ENCODE measurements around the gene CXCL6. TPM values are rescaled to one million over a fixed set of nuclear protein-coding genes. Genes with fewer than 3 reads are reported as not detected.

The CXCL6 gene
- total and polyA plus RNA-seq, 7 donors, result 0.04 to 0.54 (median 0.14) TPM; not detected in 3

GRCh38 chr4:73860181-73860580 lies 23.7 kb downstream of the CXCL6 start:
- H3K36me3 ChIP-seq (ENCODE audit: insufficient read depth in 1 of 2, low read depth in 1 of 2), result no peaks in the 10 kb centered on the region
- intact Hi-C loops (cut with DNase I), result loop anchor here in 1 of 2 donors (5.0 kb wide), 1 partner anchor 198 kb away; no protein-coding TSS in a partner anchor
- 45 to 57% (median 51%) methylated on average over 4 of the region's 4 CpGs for WGBS, 3 donors
- no peak for DNase-seq
- H3K27me3 ChIP-seq (ENCODE audit: insufficient read depth in 3 of 3, low read length in 2 of 3), result no peaks in the 10 kb centered on the region
- no peaks in the 10 kb centered on the region for H3K4me1 ChIP-seq
- ATAC-seq, result no peak
- TF ChIP-seq, protein P1, sequence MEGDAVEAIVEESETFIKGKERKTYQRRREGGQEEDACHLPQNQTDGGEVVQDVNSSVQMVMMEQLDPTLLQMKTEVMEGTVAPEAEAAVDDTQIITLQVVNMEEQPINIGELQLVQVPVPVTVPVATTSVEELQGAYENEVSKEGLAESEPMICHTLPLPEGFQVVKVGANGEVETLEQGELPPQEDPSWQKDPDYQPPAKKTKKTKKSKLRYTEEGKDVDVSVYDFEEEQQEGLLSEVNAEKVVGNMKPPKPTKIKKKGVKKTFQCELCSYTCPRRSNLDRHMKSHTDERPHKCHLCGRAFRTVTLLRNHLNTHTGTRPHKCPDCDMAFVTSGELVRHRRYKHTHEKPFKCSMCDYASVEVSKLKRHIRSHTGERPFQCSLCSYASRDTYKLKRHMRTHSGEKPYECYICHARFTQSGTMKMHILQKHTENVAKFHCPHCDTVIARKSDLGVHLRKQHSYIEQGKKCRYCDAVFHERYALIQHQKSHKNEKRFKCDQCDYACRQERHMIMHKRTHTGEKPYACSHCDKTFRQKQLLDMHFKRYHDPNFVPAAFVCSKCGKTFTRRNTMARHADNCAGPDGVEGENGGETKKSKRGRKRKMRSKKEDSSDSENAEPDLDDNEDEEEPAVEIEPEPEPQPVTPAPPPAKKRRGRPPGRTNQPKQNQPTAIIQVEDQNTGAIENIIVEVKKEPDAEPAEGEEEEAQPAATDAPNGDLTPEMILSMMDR (IDR thresholded peaks at IDR 0.05), result no peak
- H3K9me3 ChIP-seq, result no peaks in the 10 kb centered on the region
- H3K27ac ChIP-seq, result no peak overlapping the region
- no peak overlapping the region for H3K4me3 ChIP-seq

DNA sequence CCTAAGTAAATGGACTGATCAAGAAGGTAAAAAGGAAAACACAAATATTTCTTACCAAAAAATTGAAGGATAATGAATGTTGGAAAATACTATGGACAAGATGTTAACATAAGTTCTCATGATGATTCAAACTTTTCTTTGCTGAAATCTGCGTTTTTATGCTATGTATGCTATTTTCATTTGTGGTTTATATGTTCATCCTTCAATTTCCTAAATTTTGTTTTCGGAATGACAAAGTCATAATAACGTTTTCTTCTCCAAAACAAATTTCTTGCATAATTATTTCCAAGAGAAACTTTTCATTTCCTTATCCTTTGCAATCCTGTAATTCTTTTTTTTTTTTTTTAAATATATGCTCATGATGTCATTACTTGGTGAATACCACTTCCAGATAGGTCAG lies 24.4 kb downstream of the CXCL6 start:
- ATAC-seq, result no peak
- WGBS, 3 donors, result 73 to 83% (median 76%) methylated on average over 3 of the region's 3 CpGs

GRCh38 chr4:73862322-73862721 lies 25.8 kb downstream of the CXCL6 start:
- intact Hi-C loops (cut with DNase I), result loop anchor here in 1 of 2 donors (5.0 kb wide), 1 partner anchor 200 kb away; no protein-coding TSS in a partner anchor
- Histone ChIP-seq H3K4me1 (no peaks in the 10 kb centered on the region), H3K27me3 (ENCODE audit: insufficient read depth in 3 of 3, low read length in 2 of 3) (no peaks in the 10 kb centered on the region), H3K4me3 (no peak overlapping the region), H3K36me3 (ENCODE audit: insufficient read depth in 1 of 2, low read depth in 1 of 2) (no peaks in the 10 kb centered on the region), H3K27ac (no peak overlapping the region), H3K9me3 (no peaks in the 10 kb centered on the region)
- 89 to 94% (median 94%) methylated on average over 1 of the region's 1 CpG for WGBS, 3 donors
- TF ChIP-seq, protein P1 (IDR thresholded peaks at IDR 0.05), result no peak
- ATAC-seq (no peak), DNase-seq (no peak)

More for the DNA sequence above, 24.4 kb downstream of the CXCL6 start:
- Histone ChIP-seq H3K27ac (no peak overlapping the region), H3K36me3 (ENCODE audit: insufficient read depth in 1 of 2, low read depth in 1 of 2) (no peaks in the 10 kb centered on the region), H3K9me3 (no peaks in the 10 kb centered on the region), H3K4me3 (no peak overlapping the region), H3K4me1 (no peaks in the 10 kb centered on the region), H3K27me3 (ENCODE audit: insufficient read depth in 3 of 3, low read length in 2 of 3) (no peaks in the 10 kb centered on the region)
- DNase-seq, result no peak
- TF ChIP-seq, protein P1 (IDR thresholded peaks at IDR 0.05), result no peak
- intact Hi-C loops (cut with DNase I), result loop anchor here in 1 of 2 donors (5.0 kb wide), 1 partner anchor 199 kb away; no protein-coding TSS in a partner anchor

GRCh38 chr4:73864365-73864764 lies 27.9 kb downstream of the CXCL6 start:
- TF ChIP-seq, protein P1 (IDR thresholded peaks at IDR 0.05), result peak; percentile 26
- Histone ChIP-seq H3K4me1 (no peaks in the 10 kb centered on the region), H3K27me3 (ENCODE audit: insufficient read depth in 3 of 3, low read length in 2 of 3) (peaks cover 0 to 7% (median 5%) of the 10 kb centered on the region in 3 donors), H3K4me3 (no peak overlapping the region), H3K27ac (no peak overlapping the region), H3K9me3 (no peaks in the 10 kb centered on the region), H3K36me3 (ENCODE audit: insufficient read depth in 1 of 2, low read depth in 1 of 2) (no peaks in the 10 kb centered on the region)
- 35 to 67% (median 58%) methylated on average over 2 of the region's 2 CpGs for WGBS, 3 donors
- DNase-seq (no peak), ATAC-seq (no peak)
- intact Hi-C loops (cut with DNase I), result loop anchor here in 1 of 2 donors (5.0 kb wide), 1 partner anchor 202 kb away; no protein-coding TSS in a partner anchor

GRCh38 chr4:73864961-73865360 lies 28.5 kb downstream of the CXCL6 start:
- H3K4me1 ChIP-seq, result no peaks in the 10 kb centered on the region
- no peak overlapping the region for H3K4me3 ChIP-seq
- ATAC-seq (no peak), DNase-seq (no peak)
- peaks cover 0 to 10% (median 8%) of the 10 kb centered on the region in 3 donors for H3K27me3 ChIP-seq (ENCODE audit: insufficient read depth in 3 of 3, low read length in 2 of 3)
- 33 to 54% (median 35%) methylated on average over 8 of the region's 8 CpGs for WGBS, 3 donors
- intact Hi-C loops (cut with DNase I), result loop anchor here in 1 of 2 donors (5.0 kb wide), 1 partner anchor 203 kb away; no protein-coding TSS in a partner anchor
- H3K27ac ChIP-seq, result no peak overlapping the region
- H3K36me3 ChIP-seq (ENCODE audit: insufficient read depth in 1 of 2, low read depth in 1 of 2), result no peaks in the 10 kb centered on the region
- no peaks in the 10 kb centered on the region for H3K9me3 ChIP-seq
- TF ChIP-seq, protein P1 (IDR thresholded peaks at IDR 0.05), result no peak
